ENCODE results near the gene SLC7A11. TPM values are rescaled to one million over a fixed set of nuclear protein-coding genes. Genes with fewer than 3 reads are reported as not detected.
A peak's percentile ranks its signal among the peaks of the same experiment; 100 is the strongest.

Gene SLC7A11
- total RNA-seq, 4 donors from 2014 or later, result under 0.01 to 0.30 (median 0.21) TPM

GRCh38 chr4:138178566-138178965 lies 63.6 kb downstream of the SLC7A11 start:
- Histone ChIP-seq H3K9me3 (no peaks in the 10 kb centered on the region), H3K4me3 (no peak overlapping the region), H3K27ac (no peak overlapping the region), H3K27me3 (no peaks in the 10 kb centered on the region), H3K36me3 (no peaks in the 10 kb centered on the region), H3K4me1 (peaks cover 0 to 14% (median 0%) of the 10 kb centered on the region in 4 donors)
- 90 to 91% methylated on average over 5 of the region's 5 CpGs for WGBS, 2 donors
- TF ChIP-seq POLR2A (IDR thresholded peaks at IDR 0.05), result no peak
- DNase-seq (ENCODE audit: low spot score in 2 of 2), result no peak

DNA sequence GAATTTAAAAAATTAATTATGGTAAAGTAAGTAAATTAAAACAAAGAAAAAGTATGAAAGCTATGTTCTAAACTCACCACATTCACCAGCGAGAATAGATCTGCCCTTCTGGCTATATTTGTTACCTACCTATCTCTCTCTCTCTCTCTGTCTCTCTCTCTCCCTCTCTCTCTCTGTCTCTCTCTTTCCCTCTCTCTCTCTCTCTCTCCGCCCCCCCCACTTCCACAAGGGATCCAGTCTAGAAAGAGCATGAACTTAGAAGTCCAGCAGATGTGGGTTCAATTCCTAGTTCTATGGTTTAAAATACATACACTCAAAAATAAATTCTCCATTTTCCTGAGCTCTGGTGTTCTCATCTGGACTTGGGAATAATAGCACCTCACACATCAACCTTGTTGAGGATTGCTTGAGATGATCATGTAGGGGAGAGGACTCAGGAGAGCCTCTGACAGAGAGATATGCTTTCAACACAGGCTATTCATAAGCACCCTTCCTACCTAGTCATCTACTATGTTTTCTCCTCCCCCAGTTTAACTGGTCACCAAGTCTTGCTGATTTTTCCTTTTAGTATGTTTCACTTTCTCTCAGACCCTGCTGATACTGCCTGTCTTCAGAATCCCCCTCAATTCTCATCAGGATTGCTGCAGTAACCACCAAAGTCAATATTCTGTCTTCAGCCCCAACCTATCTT lies 64.7 kb downstream of the SLC7A11 start:
- Histone ChIP-seq H3K4me3 (no peak overlapping the region), H3K4me1 (peaks cover 0 to 11% (median 0%) of the 10 kb centered on the region in 4 donors), H3K36me3 (no peaks in the 10 kb centered on the region), H3K9me3 (no peaks in the 10 kb centered on the region), H3K27me3 (no peaks in the 10 kb centered on the region), H3K27ac (no peak overlapping the region)
- WGBS, 2 donors, result 95% methylated on average over 2 of the region's 2 CpGs
- TF ChIP-seq POLR2A (IDR thresholded peaks at IDR 0.05) (no peak), EP300 (IDR thresholded peaks at IDR 0.05) (no peak)
- TF ChIP-seq, protein P1, sequence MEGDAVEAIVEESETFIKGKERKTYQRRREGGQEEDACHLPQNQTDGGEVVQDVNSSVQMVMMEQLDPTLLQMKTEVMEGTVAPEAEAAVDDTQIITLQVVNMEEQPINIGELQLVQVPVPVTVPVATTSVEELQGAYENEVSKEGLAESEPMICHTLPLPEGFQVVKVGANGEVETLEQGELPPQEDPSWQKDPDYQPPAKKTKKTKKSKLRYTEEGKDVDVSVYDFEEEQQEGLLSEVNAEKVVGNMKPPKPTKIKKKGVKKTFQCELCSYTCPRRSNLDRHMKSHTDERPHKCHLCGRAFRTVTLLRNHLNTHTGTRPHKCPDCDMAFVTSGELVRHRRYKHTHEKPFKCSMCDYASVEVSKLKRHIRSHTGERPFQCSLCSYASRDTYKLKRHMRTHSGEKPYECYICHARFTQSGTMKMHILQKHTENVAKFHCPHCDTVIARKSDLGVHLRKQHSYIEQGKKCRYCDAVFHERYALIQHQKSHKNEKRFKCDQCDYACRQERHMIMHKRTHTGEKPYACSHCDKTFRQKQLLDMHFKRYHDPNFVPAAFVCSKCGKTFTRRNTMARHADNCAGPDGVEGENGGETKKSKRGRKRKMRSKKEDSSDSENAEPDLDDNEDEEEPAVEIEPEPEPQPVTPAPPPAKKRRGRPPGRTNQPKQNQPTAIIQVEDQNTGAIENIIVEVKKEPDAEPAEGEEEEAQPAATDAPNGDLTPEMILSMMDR (IDR thresholded peaks at IDR 0.05), result no peak
- no peak for DNase-seq (ENCODE audit: low spot score in 2 of 2)

DNA sequence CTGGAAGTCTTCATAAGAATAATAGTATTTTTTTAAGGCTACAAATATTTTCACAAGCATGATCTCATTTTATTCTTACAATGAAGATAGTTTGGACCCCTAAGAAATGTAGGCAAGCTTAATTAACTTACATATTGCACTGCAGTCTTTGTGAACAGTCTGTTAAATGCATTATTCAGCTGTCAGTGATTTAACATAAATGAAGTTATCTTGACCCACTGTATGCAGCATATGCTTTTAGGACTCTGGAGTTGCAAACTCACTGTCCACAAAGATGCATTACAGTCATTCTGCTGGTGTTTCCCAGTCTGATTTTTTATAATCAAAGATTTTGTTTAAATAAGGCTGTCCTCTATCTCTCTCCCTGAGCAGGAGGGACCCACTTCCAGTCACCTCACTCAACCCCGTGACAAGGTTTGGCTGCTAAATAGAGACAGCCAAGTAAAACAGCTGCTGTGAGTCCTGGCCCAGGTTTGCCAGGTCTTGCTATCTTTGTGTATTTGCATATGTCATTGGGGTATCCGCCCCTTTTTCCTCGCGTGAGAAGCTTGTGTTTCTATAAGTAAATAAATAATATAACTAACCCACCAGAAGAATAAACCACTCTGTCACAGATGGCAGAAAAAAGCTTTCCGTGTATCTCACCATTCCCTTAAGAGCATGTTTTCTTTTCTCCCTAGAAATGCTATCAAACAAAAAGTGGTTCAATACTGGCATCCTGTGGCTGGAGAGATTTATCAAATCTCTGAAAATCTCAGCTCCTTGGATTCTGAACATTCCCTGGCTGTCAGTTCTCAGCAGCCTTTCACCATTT lies 67.0 kb downstream of the SLC7A11 start:
- no peak overlapping the region for H3K27ac ChIP-seq
- no peaks in the 10 kb centered on the region for H3K4me1 ChIP-seq

DNA sequence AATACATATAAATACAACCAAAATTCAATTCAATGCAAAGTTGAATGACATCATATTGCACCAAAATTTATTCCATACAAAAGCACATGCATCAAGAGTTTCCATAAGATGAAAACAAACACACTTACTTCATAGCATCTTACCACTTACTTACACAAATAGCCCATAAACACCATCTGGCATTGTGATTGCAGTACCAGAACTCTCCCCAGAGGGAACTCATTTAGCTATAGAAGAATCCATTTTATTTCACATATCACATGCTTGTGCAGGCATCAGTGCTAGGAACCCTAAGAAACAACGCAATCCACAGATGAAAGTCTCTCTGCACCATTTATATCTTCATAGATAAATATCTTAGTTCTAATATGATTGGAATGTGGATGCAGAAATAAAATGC lies 77.9 kb downstream of the SLC7A11 start:
- H3K4me3 ChIP-seq, result no peak overlapping the region
- H3K36me3 ChIP-seq, result no peaks in the 10 kb centered on the region
- no peaks in the 10 kb centered on the region for H3K4me1 ChIP-seq
- DNase-seq (ENCODE audit: low spot score in 2 of 2), result no peak
- H3K27me3 ChIP-seq, result no peaks in the 10 kb centered on the region
- no peak for TF ChIP-seq EP300 (IDR thresholded peaks at IDR 0.05)
- TF ChIP-seq POLR2A (IDR thresholded peaks at IDR 0.05), result no peak
- TF ChIP-seq, protein P1 (IDR thresholded peaks at IDR 0.05), result no peak
- no peak overlapping the region for H3K27ac ChIP-seq
- H3K9me3 ChIP-seq, result no peaks in the 10 kb centered on the region
- 47 to 58% methylated on average over 1 of the region's 1 CpG for WGBS, 2 donors

More for the DNA sequence above, 67.0 kb downstream of the SLC7A11 start:
- Histone ChIP-seq H3K9me3 (no peaks in the 10 kb centered on the region), H3K27me3 (no peaks in the 10 kb centered on the region), H3K36me3 (no peaks in the 10 kb centered on the region), H3K4me3 (no peak overlapping the region)
- 40 to 54% methylated on average over 5 of the region's 5 CpGs for WGBS, 2 donors
- DNase-seq (ENCODE audit: low spot score in 2 of 2), result no peak
- TF ChIP-seq, protein P1 (IDR thresholded peaks at IDR 0.05), result peak in 2 of 5 experiments; percentile 4 to 8
- TF ChIP-seq POLR2A (IDR thresholded peaks at IDR 0.05), result no peak

GRCh38 chr4:138163171-138163570 lies 79.0 kb downstream of the SLC7A11 start:
- H3K36me3 ChIP-seq, result no peaks in the 10 kb centered on the region
- no peak overlapping the region for H3K4me3 ChIP-seq
- no peak for DNase-seq (ENCODE audit: low spot score in 2 of 2)
- H3K9me3 ChIP-seq, result no peaks in the 10 kb centered on the region
- 98 to 99% methylated on average over 2 of the region's 2 CpGs for WGBS, 2 donors
- TF ChIP-seq EP300 (IDR thresholded peaks at IDR 0.05), result no peak
- no peak for TF ChIP-seq POLR2A (IDR thresholded peaks at IDR 0.05)
- TF ChIP-seq, protein P1 (IDR thresholded peaks at IDR 0.05), result no peak
- H3K27me3 ChIP-seq, result no peaks in the 10 kb centered on the region
- H3K4me1 ChIP-seq, result no peaks in the 10 kb centered on the region
- H3K27ac ChIP-seq, result no peak overlapping the region
